Activated naive CD8-positive, alpha-beta T cell treated with anti-CD3 and anti-CD28 coated beads for 36 hours (primary cell): Measurements from ENCODE around the gene TPD52L1. TPM values are rescaled to one million over a fixed set of nuclear protein-coding genes. Genes with fewer than 3 reads are reported as not detected.

Source experiments
- DNase-seq: peaks from one replicate; pipeline ENCODE4 v3.0.0; 2021
- H3K27ac Mint-ChIP-seq: one replicate; pipeline ENCODE4 v1.8.0; 2022; ENCODE audit warnings: mild to moderate bottlenecking, moderate library complexity, mixed read lengths
- H3K27me3 Mint-ChIP-seq: one replicate; pipeline ENCODE4 v1.8.0; 2022; ENCODE audit warnings: mild to moderate bottlenecking, mixed read lengths
- H3K36me3 Mint-ChIP-seq: one replicate; pipeline ENCODE4 v1.8.0; 2021; ENCODE audit warnings: mild to moderate bottlenecking, mixed read lengths
- H3K4me1 Mint-ChIP-seq: one replicate; pipeline ENCODE4 v1.8.0; 2021; ENCODE audit warnings: mixed read lengths
- H3K4me3 Mint-ChIP-seq: one replicate; pipeline ENCODE4 v1.8.0; 2022; ENCODE audit warnings: mild to moderate bottlenecking, moderate library complexity, mixed read lengths
- H3K9me3 Mint-ChIP-seq: one replicate; pipeline ENCODE4 v1.8.0; 2022; ENCODE audit warnings: mixed read lengths
- total RNA-seq, 2 experiments: library from RNA; stranded (reverse); gene quantifications; one replicate each; pipeline ENCODE4 v1.2.3, GENCODE V29; 2021

The TPD52L1 gene
- total RNA-seq, 2 experiments from 2014 or later = 0.40 to 0.87 TPM

DNA sequence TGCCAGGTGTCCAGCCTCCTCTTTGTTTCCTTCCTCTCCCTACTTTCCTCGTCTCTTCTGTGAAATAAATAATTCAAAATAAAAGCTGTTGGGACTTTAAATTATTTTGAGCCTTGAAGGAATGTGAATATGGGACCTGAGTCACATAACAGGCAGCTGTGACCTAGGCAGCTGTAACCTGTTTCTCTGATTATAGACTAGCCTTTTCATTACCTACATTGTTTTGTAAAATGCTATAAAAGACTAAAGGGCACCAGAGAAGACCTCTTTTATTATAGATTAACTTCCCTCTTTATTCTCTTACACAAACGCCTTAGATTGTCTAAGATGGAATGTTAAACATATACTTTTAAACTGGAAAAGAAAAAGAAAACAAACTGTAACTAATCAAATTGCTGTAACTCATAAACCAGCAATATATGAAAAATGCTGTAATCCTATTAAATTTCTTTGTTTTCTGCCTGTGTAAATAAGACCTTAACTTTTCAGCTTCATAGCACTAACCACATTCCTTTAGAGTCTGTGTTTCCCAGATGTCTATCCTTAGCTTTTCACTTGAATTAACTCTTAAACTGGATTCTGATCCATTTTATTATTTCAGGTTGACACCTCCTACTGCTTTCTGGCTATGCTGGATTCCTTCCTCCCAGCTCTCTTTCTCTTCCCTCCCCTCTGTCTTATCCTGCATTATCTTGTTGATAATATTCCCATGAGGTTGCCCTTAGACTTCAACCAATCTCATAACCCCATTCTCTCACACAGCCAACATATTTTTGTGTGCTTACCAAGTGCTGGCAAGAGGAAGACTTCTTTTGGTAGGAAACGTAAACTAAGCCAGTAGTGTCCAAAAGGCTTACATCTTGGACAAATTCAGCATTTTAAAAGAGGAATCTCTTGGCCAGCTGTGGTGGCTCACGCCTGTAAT lies 69.2 kb downstream of the TPD52L1 start:
- no peaks in the 10 kb centered on the region for H3K4me1 Mint-ChIP-seq
- no peaks in the 10 kb centered on the region for H3K36me3 Mint-ChIP-seq
- H3K4me3 Mint-ChIP-seq = no peak overlapping the region
- H3K27me3 Mint-ChIP-seq = peaks cover 6% of the 10 kb centered on the region
- H3K9me3 Mint-ChIP-seq = no peaks in the 10 kb centered on the region
- DNase-seq = no peak
- no peak overlapping the region for H3K27ac Mint-ChIP-seq

GRCh38 chr6:125224231-125224861 lies 70.8 kb downstream of the TPD52L1 start:
- DNase-seq = no peak
- Mint-ChIP-seq H3K4me1 (no peaks in the 10 kb centered on the region), H3K36me3 (no peaks in the 10 kb centered on the region), H3K27ac (no peak overlapping the region), H3K4me3 (no peak overlapping the region), H3K27me3 (no peaks in the 10 kb centered on the region), H3K9me3 (no peaks in the 10 kb centered on the region)

DNA sequence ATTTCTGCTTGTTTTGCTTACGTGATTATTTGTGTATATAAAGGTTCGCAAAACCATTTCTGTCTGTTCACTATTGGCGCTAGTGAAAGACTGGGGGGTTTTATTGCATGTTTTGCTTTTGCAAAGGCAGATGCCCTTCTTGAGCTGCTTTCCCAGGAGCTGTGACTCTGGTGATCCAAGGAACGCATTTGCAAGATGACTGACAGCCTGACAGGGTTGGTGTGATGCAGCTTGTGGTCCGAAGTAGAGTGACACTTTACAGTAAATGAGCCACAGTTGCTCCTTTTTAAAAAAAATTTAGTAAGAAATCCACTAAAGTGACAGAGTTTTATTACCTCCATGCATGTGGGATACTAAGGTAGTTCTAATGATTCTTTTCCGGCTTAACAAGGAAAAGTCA lies 73.7 kb downstream of the TPD52L1 start:
- H3K4me1 Mint-ChIP-seq = no peaks in the 10 kb centered on the region
- no peak for DNase-seq
- no peaks in the 10 kb centered on the region for H3K9me3 Mint-ChIP-seq
- no peaks in the 10 kb centered on the region for H3K36me3 Mint-ChIP-seq
- no peaks in the 10 kb centered on the region for H3K27me3 Mint-ChIP-seq
- H3K4me3 Mint-ChIP-seq = no peak overlapping the region
- H3K27ac Mint-ChIP-seq = no peak overlapping the region

- Mint-ChIP-seq H3K4me3 (no peak overlapping the region), H3K4me1 (no peaks in the 10 kb centered on the region), H3K27me3 (no peaks in the 10 kb centered on the region), H3K27ac (no peak overlapping the region), H3K9me3 (no peaks in the 10 kb centered on the region), H3K36me3 (no peaks in the 10 kb centered on the region)
- DNase-seq = no peak
Measured at GRCh38 chr6:125228981-125229479, 75.5 kb downstream of the TPD52L1 start.

- H3K27ac Mint-ChIP-seq = no peak overlapping the region
- DNase-seq = no peak
- H3K4me1 Mint-ChIP-seq = no peaks in the 10 kb centered on the region
- H3K27me3 Mint-ChIP-seq = no peaks in the 10 kb centered on the region
- H3K9me3 Mint-ChIP-seq = no peaks in the 10 kb centered on the region
- H3K36me3 Mint-ChIP-seq = no peaks in the 10 kb centered on the region
- H3K4me3 Mint-ChIP-seq = no peak overlapping the region
Measured at GRCh38 chr6:125230674-125231073, 77.1 kb downstream of the TPD52L1 start.

DNA sequence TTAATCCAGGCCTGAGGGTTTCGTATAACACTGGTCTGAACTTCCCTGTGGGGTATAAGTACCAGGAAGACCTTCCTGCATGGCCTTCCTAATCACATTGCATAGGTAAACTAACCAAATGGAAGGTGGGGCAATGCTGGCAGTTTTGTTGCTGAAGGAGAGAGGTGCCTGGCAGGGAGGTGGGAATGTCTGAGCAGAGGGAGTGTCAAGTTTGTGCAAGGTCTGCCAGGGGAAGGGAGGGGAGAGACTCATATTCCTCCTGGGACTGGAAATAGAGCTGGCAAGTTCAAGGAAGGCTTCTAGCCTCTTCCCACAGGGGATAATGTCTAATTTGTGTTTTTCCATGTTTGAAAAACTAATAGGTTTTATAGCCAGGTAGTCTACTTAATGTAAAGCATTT lies 77.6 kb downstream of the TPD52L1 start:
- Mint-ChIP-seq H3K4me1 (no peaks in the 10 kb centered on the region), H3K4me3 (no peak overlapping the region), H3K27ac (no peak overlapping the region), H3K27me3 (no peaks in the 10 kb centered on the region), H3K9me3 (no peaks in the 10 kb centered on the region), H3K36me3 (no peaks in the 10 kb centered on the region)
- no peak for DNase-seq

- Mint-ChIP-seq H3K4me3 (no peak overlapping the region), H3K36me3 (no peaks in the 10 kb centered on the region), H3K9me3 (no peaks in the 10 kb centered on the region), H3K27me3 (no peaks in the 10 kb centered on the region), H3K27ac (no peak overlapping the region), H3K4me1 (no peaks in the 10 kb centered on the region)
- DNase-seq = no peak
Measured at GRCh38 chr6:125231574-125232343, 78.2 kb downstream of the TPD52L1 start.

GRCh38 chr6:125232466-125232865 lies 78.9 kb downstream of the TPD52L1 start:
- no peak for DNase-seq
- Mint-ChIP-seq H3K27ac (no peak overlapping the region), H3K36me3 (no peaks in the 10 kb centered on the region), H3K27me3 (no peaks in the 10 kb centered on the region), H3K4me3 (no peak overlapping the region), H3K4me1 (no peaks in the 10 kb centered on the region), H3K9me3 (no peaks in the 10 kb centered on the region)

DNA sequence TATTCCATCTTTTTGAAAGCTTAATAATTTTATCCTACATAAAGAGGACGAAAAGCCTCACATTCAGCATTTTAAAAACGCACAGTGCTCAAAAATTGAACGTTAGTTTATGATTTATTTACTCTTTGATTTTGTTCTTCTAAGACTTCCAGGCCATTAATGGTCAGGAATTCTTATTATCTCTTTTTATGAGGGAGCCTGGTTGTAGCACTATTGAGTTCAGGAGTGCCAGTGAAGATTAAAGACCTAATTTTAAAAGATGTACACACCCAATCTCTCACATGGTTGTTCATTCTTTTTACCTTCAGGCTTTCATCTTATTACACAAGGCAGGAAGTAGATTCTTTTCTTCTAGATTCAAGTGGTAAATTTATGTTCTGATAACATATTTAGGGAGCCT lies 79.6 kb downstream of the TPD52L1 start:
- Mint-ChIP-seq H3K27me3 (no peaks in the 10 kb centered on the region), H3K9me3 (no peaks in the 10 kb centered on the region), H3K4me3 (no peak overlapping the region), H3K4me1 (no peaks in the 10 kb centered on the region), H3K27ac (no peak overlapping the region), H3K36me3 (no peaks in the 10 kb centered on the region)
- DNase-seq = no peak

- no peak overlapping the region for H3K4me3 Mint-ChIP-seq
- no peaks in the 10 kb centered on the region for H3K36me3 Mint-ChIP-seq
- H3K9me3 Mint-ChIP-seq = peaks cover 22% of the 10 kb centered on the region
- no peak overlapping the region for H3K27ac Mint-ChIP-seq
- no peaks in the 10 kb centered on the region for H3K4me1 Mint-ChIP-seq
- no peaks in the 10 kb centered on the region for H3K27me3 Mint-ChIP-seq
- DNase-seq = no peak
Measured at GRCh38 chr6:125236536-125237327, 83.2 kb downstream of the TPD52L1 start.

- Mint-ChIP-seq H3K4me1 (no peaks in the 10 kb centered on the region), H3K36me3 (no peaks in the 10 kb centered on the region), H3K9me3 (peaks cover 30% of the 10 kb centered on the region), H3K4me3 (no peak overlapping the region), H3K27me3 (no peaks in the 10 kb centered on the region), H3K27ac (no peak overlapping the region)
- DNase-seq = no peak
Measured at GRCh38 chr6:125237764-125238163, 84.2 kb downstream of the TPD52L1 start.

- Mint-ChIP-seq H3K27me3 (peaks cover 8% of the 10 kb centered on the region), H3K4me3 (no peak overlapping the region), H3K4me1 (no peaks in the 10 kb centered on the region), H3K27ac (no peak overlapping the region), H3K36me3 (no peaks in the 10 kb centered on the region), H3K9me3 (peaks cover 25% of the 10 kb centered on the region)
- DNase-seq = no peak
Measured at GRCh38 chr6:125245109-125245508, 91.5 kb downstream of the TPD52L1 start.

DNA sequence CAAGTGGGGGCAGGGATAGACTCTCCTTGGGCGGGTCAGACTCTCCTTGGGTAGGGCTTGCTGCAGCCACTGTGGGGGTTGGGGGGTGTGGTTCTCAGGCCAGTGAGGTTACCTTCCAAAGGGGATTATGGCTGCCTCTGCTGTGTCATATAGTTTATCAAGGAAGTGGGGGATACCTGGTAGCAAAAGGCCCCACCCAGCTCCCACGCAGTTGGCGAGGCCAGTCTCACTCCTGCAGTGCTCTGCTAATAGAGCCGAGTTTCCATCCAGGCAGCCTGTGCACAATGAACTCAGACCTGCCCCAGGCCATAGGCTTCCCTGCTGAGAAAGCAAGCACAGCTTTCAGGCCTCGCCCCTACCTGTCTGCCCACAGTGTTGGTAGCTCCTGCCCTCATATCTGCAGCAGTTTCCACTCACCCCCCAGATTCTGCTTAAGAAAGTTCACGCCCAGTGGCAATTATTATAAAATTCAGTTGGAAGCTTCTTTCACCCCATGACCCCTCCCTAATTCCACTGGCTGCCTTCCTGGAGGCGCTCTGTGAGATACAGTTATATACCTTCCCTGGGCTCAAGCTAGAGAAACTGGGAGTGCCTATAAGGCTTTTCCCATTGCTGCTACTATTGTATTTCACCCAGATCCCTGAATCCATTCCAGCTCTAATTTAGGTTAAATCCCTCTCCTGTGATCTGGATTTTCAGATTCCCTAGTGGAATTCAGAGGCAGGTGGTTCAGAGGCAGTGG lies 92.1 kb downstream of the TPD52L1 start:
- peaks cover 21% of the 10 kb centered on the region for H3K9me3 Mint-ChIP-seq
- DNase-seq = no peak

GRCh38 chr6:125246566-125246965 lies 93.0 kb downstream of the TPD52L1 start:
- H3K4me3 Mint-ChIP-seq = no peak overlapping the region
- H3K36me3 Mint-ChIP-seq = no peaks in the 10 kb centered on the region
- peaks cover 8% of the 10 kb centered on the region for H3K27me3 Mint-ChIP-seq
- H3K4me1 Mint-ChIP-seq = no peaks in the 10 kb centered on the region
- peaks cover 15% of the 10 kb centered on the region for H3K9me3 Mint-ChIP-seq
- no peak for DNase-seq
- no peak overlapping the region for H3K27ac Mint-ChIP-seq

More for the DNA sequence above, 92.1 kb downstream of the TPD52L1 start:
- H3K36me3 Mint-ChIP-seq = no peaks in the 10 kb centered on the region
- peaks cover 8% of the 10 kb centered on the region for H3K27me3 Mint-ChIP-seq
- H3K4me1 Mint-ChIP-seq = no peaks in the 10 kb centered on the region
- no peak overlapping the region for H3K27ac Mint-ChIP-seq
- no peak overlapping the region for H3K4me3 Mint-ChIP-seq
